GM23338 (cell line): ENCODE measurements around the gene RPL29. TPM values are rescaled to one million over a fixed set of nuclear protein-coding genes. Genes with fewer than 3 reads are reported as not detected.

ENCODE experiments used
- ATAC-seq: fragments of 200-7000 bp; cut with Tn5 transposase; 3 replicates; pipeline ENCODE4 v1.9.1; 2020
- DNase-seq: peaks from one replicate; pipeline ENCODE4 v3.0.0-alpha.2; 2015; ENCODE audit warnings: low spot score
- H2AFZ ChIP-seq: fragments of 200-600 bp; sonication (generic); 2 replicates; pipeline ENCODE4 v1.8.0; 2016; ENCODE audit warnings: antibody characterized with exemption, mild to moderate bottlenecking, moderate library complexity
- H3F3A ChIP-seq: fragments of 200-600 bp; sonication (generic); replicated peaks from 2 replicates; pipeline ENCODE4 v1.8.0; 2017; ENCODE audit warnings: antibody characterized with exemption, mixed run types, low read depth
- H3K27ac ChIP-seq: fragments of 200-600 bp; sonication (generic); 2 replicates; pipeline ENCODE4 v1.6.1; 2016; ENCODE audit warnings: low read depth
- H3K27me3 ChIP-seq: fragments of 200-600 bp; sonication (generic); 2 replicates; pipeline ENCODE4 v1.8.0; 2016; ENCODE audit warnings: mild to moderate bottlenecking, mixed run types, moderate library complexity; ENCODE audit not compliant: insufficient read depth
- H3K36me3 ChIP-seq: fragments of 200-600 bp; sonication (generic); 2 replicates; pipeline ENCODE4 v1.8.0; 2016; ENCODE audit warnings: mild to moderate bottlenecking; ENCODE audit not compliant: insufficient read depth
- H3K4me1 ChIP-seq: fragments of 200-600 bp; sonication (generic); 2 replicates; pipeline ENCODE4 v1.8.0; 2016; ENCODE audit warnings: mild to moderate bottlenecking, moderate library complexity; ENCODE audit not compliant: insufficient read depth
- H3K4me2 ChIP-seq: fragments of 200-600 bp; sonication (generic); 2 replicates; pipeline ENCODE4 v1.7.1; 2017; ENCODE audit warnings: mixed run types
- H3K4me3 ChIP-seq: fragments of 200-600 bp; sonication (generic); 2 replicates; pipeline ENCODE4 v1.6.1; 2016; ENCODE audit warnings: mixed run types
- H3K79me2 ChIP-seq: fragments of 200-600 bp; sonication (generic); replicated peaks from 2 replicates; pipeline ENCODE4 v1.8.0; 2017; ENCODE audit warnings: mild to moderate bottlenecking; ENCODE audit not compliant: insufficient read depth
- H3K9me2 ChIP-seq: fragments of 200-600 bp; sonication (generic); 2 replicates; pipeline ENCODE4 v1.8.0; 2017; ENCODE audit not compliant: insufficient read depth
- H4K20me1 ChIP-seq: fragments of 200-600 bp; sonication (generic); replicated peaks from 2 replicates; pipeline ENCODE4 v1.8.0; 2017; ENCODE audit warnings: mild to moderate bottlenecking; ENCODE audit not compliant: insufficient read depth
- H3K27ac Mint-ChIP-seq: 2 replicates; pipeline ENCODE4 v1.8.0; 2020; ENCODE audit warnings: inconsistent platforms, mild to moderate bottlenecking, moderate library complexity, mixed read lengths
- H3K27me3 Mint-ChIP-seq: 3 replicates; pipeline ENCODE4 v1.8.0; 2022; ENCODE audit warnings: low read depth, mild to moderate bottlenecking, moderate library complexity, mixed read lengths, inconsistent platforms; ENCODE audit not compliant: insufficient read depth, poor library complexity
- H3K36me3 Mint-ChIP-seq: 3 replicates; pipeline ENCODE4 v1.8.0; 2021; ENCODE audit warnings: low read depth, mild to moderate bottlenecking, inconsistent platforms, moderate library complexity, mixed read lengths
- H3K4me1 Mint-ChIP-seq: 3 replicates; pipeline ENCODE4 v1.8.0; 2020; ENCODE audit warnings: mild to moderate bottlenecking, inconsistent platforms, mixed read lengths
- H3K4me3 Mint-ChIP-seq: 3 replicates; pipeline ENCODE4 v1.8.0; 2021; ENCODE audit warnings: moderate library complexity, mild to moderate bottlenecking, inconsistent platforms, mixed read lengths
- H3K9me3 Mint-ChIP-seq: 3 replicates; pipeline ENCODE4 v1.8.0; 2020; ENCODE audit warnings: moderate library complexity, mild to moderate bottlenecking, inconsistent platforms, mixed read lengths
- CTCF ChIP-seq, 2 experiments: fragments of 200-600 bp in 1 of 2; sonication (generic) in 1 of 2; conservative IDR thresholded peaks; 2 replicates each; pipeline versions ENCODE4 v1.5.1 to v1.6.1; 2016 to 2017; ENCODE audit warnings: antibody characterized with exemption in 2 of 2, low read depth in 2 of 2, mild to moderate bottlenecking in 2 of 2, moderate library complexity in 1 of 2
- ETS1 ChIP-seq: IDR thresholded peaks from 2 replicates; pipeline ENCODE4 v1.6.1; 2016; ENCODE audit warnings: antibody characterized with exemption
- EZH2 ChIP-seq: fragments of 200-600 bp; sonication (generic); IDR thresholded peaks from one replicate; pipeline ENCODE4 v1.8.0; 2017; ENCODE audit warnings: antibody characterized with exemption, mild to moderate bottlenecking, low read depth; ENCODE audit not compliant: unreplicated experiment
- EZH2phosphoT487 ChIP-seq: fragments of 200-600 bp; sonication (generic); IDR thresholded peaks from one replicate; pipeline ENCODE4 v1.8.1; 2018; ENCODE audit warnings: antibody characterized with exemption; ENCODE audit not compliant: unreplicated experiment
- JUNB ChIP-seq: IDR thresholded peaks from one replicate; pipeline ENCODE4 v1.6.1; 2016; ENCODE audit warnings: antibody characterized with exemption; ENCODE audit not compliant: unreplicated experiment
- polyA plus RNA-seq: library from polyadenylated mRNA; unstranded; fragments of >200 nt; fragmentation: Nextera tagmentation; extraction: Ambion mirVana; gene quantifications from 2 replicates; pipeline ENCODE4 v1.2.1, GENCODE V29; 2016
- total RNA-seq: library from RNA; depleted of rRNA; stranded (reverse); fragments of >200 nt; shearing (Covaris generic); gene quantifications from 2 replicates; pipeline ENCODE4 v1.2.3, GENCODE V29; 2014
- TF ChIP-seq, protein P1 (sequence below): fragments of 250-450 bp; sonication (Bioruptor Pico); IDR thresholded peaks from 2 replicates; pipeline ENCODE4 v1.5.0; 2020; ENCODE audit warnings: mild to moderate bottlenecking, moderate library complexity

RPL29 gene
- total and polyA plus RNA-seq, 2 experiments from 2014 or later: 1,471 to 1,864 TPM

GRCh38 chr3:51980253-51980652 lies 15.4 kb downstream of the RPL29 start (continued):
- TF ChIP-seq CTCF (conservative IDR thresholded peaks at IDR 0.05; ENCODE audit: low read depth in 2 of 2) (no peak), ETS1 (no peak), EZH2 (no peak), EZH2phosphoT487 (no peak)
- TF ChIP-seq, protein P1, sequence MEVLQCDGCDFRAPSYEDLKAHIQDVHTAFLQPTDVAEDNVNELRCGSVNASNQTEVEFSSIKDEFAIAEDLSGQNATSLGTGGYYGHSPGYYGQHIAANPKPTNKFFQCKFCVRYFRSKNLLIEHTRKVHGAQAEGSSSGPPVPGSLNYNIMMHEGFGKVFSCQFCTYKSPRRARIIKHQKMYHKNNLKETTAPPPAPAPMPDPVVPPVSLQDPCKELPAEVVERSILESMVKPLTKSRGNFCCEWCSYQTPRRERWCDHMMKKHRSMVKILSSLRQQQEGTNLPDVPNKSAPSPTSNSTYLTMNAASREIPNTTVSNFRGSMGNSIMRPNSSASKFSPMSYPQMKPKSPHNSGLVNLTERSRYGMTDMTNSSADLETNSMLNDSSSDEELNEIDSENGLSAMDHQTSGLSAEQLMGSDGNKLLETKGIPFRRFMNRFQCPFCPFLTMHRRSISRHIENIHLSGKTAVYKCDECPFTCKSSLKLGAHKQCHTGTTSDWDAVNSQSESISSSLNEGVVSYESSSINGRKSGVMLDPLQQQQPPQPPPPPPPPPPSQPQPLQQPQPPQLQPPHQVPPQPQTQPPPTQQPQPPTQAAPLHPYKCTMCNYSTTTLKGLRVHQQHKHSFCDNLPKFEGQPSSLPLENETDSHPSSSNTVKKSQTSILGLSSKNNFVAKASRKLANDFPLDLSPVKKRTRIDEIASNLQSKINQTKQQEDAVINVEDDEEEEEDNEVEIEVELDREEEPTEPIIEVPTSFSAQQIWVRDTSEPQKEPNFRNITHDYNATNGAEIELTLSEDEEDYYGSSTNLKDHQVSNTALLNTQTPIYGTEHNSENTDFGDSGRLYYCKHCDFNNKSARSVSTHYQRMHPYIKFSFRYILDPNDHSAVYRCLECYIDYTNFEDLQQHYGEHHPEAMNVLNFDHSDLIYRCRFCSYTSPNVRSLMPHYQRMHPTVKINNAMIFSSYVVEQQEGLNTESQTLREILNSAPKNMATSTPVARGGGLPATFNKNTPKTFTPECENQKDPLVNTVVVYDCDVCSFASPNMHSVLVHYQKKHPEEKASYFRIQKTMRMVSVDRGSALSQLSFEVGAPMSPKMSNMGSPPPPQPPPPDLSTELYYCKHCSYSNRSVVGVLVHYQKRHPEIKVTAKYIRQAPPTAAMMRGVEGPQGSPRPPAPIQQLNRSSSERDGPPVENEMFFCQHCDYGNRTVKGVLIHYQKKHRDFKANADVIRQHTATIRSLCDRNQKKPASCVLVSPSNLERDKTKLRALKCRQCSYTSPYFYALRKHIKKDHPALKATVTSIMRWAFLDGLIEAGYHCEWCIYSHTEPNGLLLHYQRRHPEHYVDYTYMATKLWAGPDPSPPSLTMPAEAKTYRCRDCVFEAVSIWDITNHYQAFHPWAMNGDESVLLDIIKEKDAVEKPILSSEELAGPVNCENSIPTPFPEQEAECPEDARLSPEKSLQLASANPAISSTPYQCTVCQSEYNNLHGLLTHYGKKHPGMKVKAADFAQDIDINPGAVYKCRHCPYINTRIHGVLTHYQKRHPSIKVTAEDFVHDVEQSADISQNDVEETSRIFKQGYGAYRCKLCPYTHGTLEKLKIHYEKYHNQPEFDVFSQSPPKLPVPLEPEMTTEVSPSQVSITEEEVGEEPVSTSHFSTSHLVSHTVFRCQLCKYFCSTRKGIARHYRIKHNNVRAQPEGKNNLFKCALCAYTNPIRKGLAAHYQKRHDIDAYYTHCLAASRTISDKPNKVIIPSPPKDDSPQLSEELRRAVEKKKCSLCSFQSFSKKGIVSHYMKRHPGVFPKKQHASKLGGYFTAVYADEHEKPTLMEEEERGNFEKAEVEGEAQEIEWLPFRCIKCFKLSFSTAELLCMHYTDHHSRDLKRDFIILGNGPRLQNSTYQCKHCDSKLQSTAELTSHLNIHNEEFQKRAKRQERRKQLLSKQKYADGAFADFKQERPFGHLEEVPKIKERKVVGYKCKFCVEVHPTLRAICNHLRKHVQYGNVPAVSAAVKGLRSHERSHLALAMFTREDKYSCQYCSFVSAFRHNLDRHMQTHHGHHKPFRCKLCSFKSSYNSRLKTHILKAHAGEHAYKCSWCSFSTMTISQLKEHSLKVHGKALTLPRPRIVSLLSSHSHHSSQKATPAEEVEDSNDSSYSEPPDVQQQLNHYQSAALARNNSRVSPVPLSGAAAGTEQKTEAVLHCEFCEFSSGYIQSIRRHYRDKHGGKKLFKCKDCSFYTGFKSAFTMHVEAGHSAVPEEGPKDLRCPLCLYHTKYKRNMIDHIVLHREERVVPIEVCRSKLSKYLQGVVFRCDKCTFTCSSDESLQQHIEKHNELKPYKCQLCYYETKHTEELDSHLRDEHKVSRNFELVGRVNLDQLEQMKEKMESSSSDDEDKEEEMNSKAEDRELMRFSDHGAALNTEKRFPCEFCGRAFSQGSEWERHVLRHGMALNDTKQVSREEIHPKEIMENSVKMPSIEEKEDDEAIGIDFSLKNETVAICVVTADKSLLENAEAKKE (CRISPR knock-in tag): no peak

- Histone ChIP-seq H3K36me3 (no peaks in the 10 kb centered on the region), H4K20me1 (no peaks in the 10 kb centered on the region), H3K9me2 (no peaks in the 10 kb centered on the region), H3K79me2 (no peaks in the 10 kb centered on the region), H3K27ac (no peak overlapping the region), H3K27me3 (peaks cover 38% of the 10 kb centered on the region), H3K4me2 (no peak overlapping the region), H2AFZ (no peak overlapping the region), H3F3A (peaks cover 35% of the 10 kb centered on the region), H3K4me3 (no peak overlapping the region), H3K4me1 (peaks cover 28% of the 10 kb centered on the region)
- H3K4me1 Mint-ChIP-seq: peaks cover 20% of the 10 kb centered on the region
- H3K27me3 Mint-ChIP-seq: peaks cover 40% of the 10 kb centered on the region
- H3K9me3 Mint-ChIP-seq: no peaks in the 10 kb centered on the region; the same call in 2 of the 3 replicates
- H3K4me3 Mint-ChIP-seq: no peak overlapping the region
- no peak overlapping the region for H3K27ac Mint-ChIP-seq
- DNase-seq (no peak), ATAC-seq (no peak)
- no peaks in the 10 kb centered on the region for H3K36me3 Mint-ChIP-seq
- no peak for TF ChIP-seq JUNB
- no peak for TF ChIP-seq CTCF (conservative IDR thresholded peaks at IDR 0.05; ENCODE audit: low read depth in 2 of 2)
These were observed 17.6 kb downstream of the RPL29 start for GRCh38 chr3:51978143-51978502.
